Subcutaneous adipose tissue (tissue), 4 donors: ENCODE data around the gene OR6M1. TPM values are rescaled to one million over a fixed set of nuclear protein-coding genes. Genes with fewer than 3 reads are reported as not detected.

ENCODE experiments used
- CTCF ChIP-seq: fragments of 450-650 bp; IDR thresholded peaks from one replicate; pipeline ENCODE4 v1.5.1; 2016; ENCODE audit warnings: low read depth, mild to moderate bottlenecking, control low read depth, antibody characterized with exemption, moderate library complexity
- total RNA-seq, 4 donors: library from RNA; depleted of rRNA; stranded (reverse); fragments of >200 nt; gene quantifications; one replicate each; pipeline ENCODE4 v1.1.0, GENCODE V29; 2016

OR6M1 gene
- total RNA-seq, 4 donors from 2014 or later = not detected

- TF ChIP-seq CTCF = no peak
These were observed 6.1 kb downstream of the OR6M1 start for GRCh38 chr11:123800036-123800435.

- no peak for TF ChIP-seq CTCF
These were observed 6.7 kb downstream of the OR6M1 start for GRCh38 chr11:123799438-123799837.

GRCh38 chr11:123798513-123799252 lies 7.5 kb downstream of the OR6M1 start:
- no peak for TF ChIP-seq CTCF

GRCh38 chr11:123798079-123798478 lies 8.1 kb downstream of the OR6M1 start:
- TF ChIP-seq CTCF = no peak

GRCh38 chr11:123797541-123797940 lies 8.6 kb downstream of the OR6M1 start:
- no peak for TF ChIP-seq CTCF

- TF ChIP-seq CTCF = no peak
These were observed 9.0 kb downstream of the OR6M1 start for GRCh38 chr11:123797114-123797513.

- no peak for TF ChIP-seq CTCF
These were observed 9.9 kb downstream of the OR6M1 start for GRCh38 chr11:123796226-123796625.
